NB4 (cell line): ENCODE results near the gene SERPINA6.

ENCODE experiments used
- TF ChIP-seq, protein P1 (sequence below): IDR thresholded peaks from one replicate; pipeline ENCODE4 v1.5.1; 2012; ENCODE audit warnings: low read depth, low read length
- TF ChIP-seq, protein P2 (sequence below): IDR thresholded peaks from 2 replicates; pipeline ENCODE4 v1.6.1; 2011; ENCODE audit warnings: low read depth, low read length

DNA sequence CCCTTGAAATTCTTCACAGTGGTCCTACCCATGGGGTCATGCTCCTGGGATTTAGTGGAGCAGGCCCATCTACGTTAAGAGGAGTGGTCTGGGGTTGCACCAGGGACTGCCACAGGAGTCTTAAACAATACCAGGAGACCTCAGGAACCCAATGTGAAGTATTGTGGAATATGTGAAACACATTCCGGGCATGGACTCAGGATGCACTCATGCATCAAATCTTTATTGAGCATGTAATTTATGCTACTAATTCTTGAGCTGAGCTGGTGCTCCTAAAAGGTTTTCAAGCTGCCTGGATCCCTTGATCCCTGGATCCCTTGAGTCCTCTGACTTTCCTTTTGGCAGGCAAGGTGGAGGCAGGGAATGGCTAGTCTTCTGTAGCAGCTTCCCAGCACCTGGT lies 38.9 kb downstream of the SERPINA6 start:
- TF ChIP-seq, protein P1, sequence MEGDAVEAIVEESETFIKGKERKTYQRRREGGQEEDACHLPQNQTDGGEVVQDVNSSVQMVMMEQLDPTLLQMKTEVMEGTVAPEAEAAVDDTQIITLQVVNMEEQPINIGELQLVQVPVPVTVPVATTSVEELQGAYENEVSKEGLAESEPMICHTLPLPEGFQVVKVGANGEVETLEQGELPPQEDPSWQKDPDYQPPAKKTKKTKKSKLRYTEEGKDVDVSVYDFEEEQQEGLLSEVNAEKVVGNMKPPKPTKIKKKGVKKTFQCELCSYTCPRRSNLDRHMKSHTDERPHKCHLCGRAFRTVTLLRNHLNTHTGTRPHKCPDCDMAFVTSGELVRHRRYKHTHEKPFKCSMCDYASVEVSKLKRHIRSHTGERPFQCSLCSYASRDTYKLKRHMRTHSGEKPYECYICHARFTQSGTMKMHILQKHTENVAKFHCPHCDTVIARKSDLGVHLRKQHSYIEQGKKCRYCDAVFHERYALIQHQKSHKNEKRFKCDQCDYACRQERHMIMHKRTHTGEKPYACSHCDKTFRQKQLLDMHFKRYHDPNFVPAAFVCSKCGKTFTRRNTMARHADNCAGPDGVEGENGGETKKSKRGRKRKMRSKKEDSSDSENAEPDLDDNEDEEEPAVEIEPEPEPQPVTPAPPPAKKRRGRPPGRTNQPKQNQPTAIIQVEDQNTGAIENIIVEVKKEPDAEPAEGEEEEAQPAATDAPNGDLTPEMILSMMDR: no peak
- TF ChIP-seq, protein P2, sequence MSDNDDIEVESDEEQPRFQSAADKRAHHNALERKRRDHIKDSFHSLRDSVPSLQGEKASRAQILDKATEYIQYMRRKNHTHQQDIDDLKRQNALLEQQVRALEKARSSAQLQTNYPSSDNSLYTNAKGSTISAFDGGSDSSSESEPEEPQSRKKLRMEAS: no peak
